Right ventricle myocardium superior (tissue), 1 donor: ENCODE measurements around the gene CUL4A. TPM values are rescaled to one million over a fixed set of nuclear protein-coding genes. Genes with fewer than 3 reads are reported as not detected.

Experiments used
- ATAC-seq: fragments of 200-7000 bp; cut with Tn5 transposase; one replicate; pipeline ENCODE4 v1.9.1; 2020; ENCODE audit warnings: mild to moderate bottlenecking; ENCODE audit not compliant: poor library complexity
- DNase-seq: peaks from one replicate; pipeline ENCODE4 v3.0.0-alpha.2; 2020
- intact Hi-C: fragments of 100-400 bp; cut with DNase I; formaldehyde crosslinking; loops from one replicate; pipeline ENCODE4 v1.11.2; 2022
- total RNA-seq: library from RNA; stranded (reverse); fragmentation: NEBNext Ultra II Directional; extraction: Animal tissue kit (Norgen Biotek cat#: 25700); gene quantifications from one replicate; pipeline ENCODE4 v1.2.1, GENCODE V29; 2021
- donor health status: DM: no; HTN: yes; CAD: no; lungs with severe emphysema.

CUL4A gene
- total RNA-seq, 1 donor from 2014 or later, result 141 TPM

GRCh38 chr13:113203507-113204377, 5.7 kb upstream of the CUL4A start:
- ATAC-seq, result peak; percentile 74
- intact Hi-C loops, result no loop called here
- peak; percentile 71 for DNase-seq

DNA sequence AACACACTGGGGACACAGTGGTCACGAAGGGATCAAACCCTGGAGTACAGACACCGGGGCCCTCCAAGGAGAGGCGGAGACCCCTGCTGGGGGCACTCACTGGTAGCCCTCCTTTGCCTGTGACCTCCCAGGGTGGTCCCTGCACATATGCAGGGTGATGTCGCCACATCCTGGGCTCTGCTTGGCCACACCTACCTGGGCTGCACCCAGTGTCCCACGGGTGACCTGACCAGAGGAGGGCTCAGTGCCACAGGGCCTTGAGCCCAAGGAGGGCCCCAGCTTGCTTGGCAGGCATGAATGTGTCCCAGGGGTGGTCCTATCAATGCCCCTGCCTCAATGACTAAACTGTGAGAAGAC, 5.1 kb upstream of the CUL4A start:
- intact Hi-C loops, result no loop called here
- DNase-seq, result no peak
- ATAC-seq, result peak; percentile 9

DNA sequence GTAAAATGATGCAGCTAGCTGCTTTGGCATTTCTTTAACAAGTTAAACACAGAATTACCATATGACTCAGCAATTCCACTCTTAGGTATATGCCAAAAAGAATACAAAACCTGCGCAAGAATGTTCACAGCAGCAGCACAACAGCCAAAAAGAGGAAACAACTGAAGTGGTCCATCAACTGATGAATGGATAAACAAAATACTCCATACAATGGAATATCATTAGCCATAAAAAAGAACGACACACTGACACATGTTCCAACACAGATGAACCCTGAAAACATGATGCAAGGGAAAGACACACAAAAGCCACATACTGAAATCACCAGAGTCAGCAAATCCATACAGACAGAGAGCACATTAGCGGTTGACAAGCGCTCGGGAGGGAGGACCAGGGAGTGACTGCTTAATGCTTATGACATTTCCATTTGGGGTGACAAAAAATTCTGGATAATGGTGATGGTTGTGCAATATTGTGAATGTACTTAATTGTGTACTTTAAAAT, 3.9 kb upstream of the CUL4A start:
- intact Hi-C loops, result no loop called here
- DNase-seq (no peak), ATAC-seq (no peak)

- intact Hi-C loops, result no loop called here
- no peak for DNase-seq
- ATAC-seq, result no peak
Observed at GRCh38 chr13:113207460-113207859, 2.0 kb upstream of the CUL4A start.

GRCh38 chr13:113207890-113208420, 1.5 kb upstream of the CUL4A start:
- peak; percentile 12 for ATAC-seq
- DNase-seq, result peak; percentile 57
- intact Hi-C loops, result no loop called here

DNA sequence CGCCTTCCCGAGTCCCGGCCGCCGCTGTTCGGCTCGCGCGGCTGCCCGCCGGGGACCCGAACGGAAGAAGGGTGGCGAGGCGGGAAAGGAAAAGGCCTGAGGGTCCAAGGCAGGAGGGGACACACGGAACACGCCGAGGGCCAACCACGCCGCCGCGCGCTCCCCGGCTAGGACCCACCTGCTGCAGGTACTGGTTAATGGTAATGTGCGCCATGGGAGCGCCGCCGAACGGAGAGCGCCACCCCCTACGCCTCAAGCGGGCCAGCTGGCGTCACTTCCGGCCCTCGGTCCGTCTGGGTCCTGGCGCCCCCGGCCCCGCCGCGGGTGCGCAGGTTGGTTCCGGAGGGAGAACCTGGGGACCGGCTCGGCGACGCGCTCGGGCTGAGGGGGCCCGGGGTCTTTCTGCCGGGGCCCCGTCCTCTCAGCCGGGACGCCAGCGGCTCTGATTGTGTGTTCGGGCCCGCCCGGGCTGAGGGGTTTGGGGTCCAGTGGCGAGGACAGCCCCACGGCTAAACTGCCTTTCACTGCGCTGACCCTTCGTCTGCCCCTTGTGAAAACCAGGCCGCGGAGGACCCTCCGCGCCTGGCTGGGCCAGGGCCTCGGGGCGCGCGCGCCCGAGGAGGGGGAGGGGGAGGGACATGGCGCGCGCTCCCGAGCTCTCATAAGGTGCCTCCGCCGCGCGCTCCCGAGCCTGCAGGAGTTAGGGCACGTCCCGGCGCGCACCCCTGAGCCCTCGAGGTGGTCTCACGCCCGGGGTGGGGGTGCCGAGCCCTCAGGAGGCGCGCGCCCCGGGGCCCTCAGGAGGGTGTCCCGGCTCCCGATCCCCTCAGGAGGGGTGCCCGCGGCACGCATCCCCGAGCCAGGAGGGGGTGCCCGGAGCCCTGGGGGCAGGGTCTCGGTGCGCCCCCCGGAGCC, 735 bp upstream of the CUL4A start, which contains the start of gene PCID2:
TSS of gene PCID2 (minus strand) at position 249 of the 915 bp plus-strand sequence. CDS start at position 214, 35 bp downstream.
- DNase-seq (peak; percentile 93), ATAC-seq (peak; percentile 89)
- intact Hi-C loops, result no loop called here

DNA sequence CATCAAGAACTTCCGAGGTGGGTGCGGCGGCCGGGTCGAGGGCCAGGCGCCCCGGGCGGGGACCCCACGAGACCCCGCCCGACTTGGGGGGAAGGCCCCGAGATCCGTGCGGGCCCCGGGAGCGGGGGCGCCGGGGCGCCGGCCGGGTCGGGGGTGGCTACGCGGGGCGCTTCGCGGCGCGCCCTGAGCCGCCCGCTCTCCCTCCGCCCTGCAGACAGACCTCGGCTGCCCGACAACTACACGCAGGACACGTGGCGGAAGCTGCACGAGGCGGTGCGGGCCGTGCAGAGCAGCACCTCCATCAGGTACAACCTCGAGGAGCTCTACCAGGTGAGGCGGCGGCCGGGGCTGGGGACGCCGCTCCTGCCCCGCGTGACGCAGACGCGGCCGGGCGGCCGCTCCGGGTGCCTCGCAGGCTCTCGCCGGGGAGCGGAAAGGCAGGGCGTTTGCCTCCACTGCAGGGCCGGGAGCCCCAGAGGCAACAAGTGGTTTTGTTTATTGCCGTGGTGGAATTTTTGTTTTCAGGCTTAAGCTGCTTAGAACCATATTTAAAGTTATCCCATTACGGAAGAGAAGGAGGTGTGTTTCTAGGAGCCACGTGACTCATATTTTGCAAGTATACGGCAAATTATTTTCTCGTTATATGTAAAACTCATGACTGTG, 477 bp downstream of the CUL4A start:
- ATAC-seq (no peak), DNase-seq (peak; percentile 71)
- intact Hi-C loops, result no loop called here

GRCh38 chr13:113210833-113211232, 1.4 kb downstream of the CUL4A start:
- no peak for DNase-seq
- no peak for ATAC-seq
- intact Hi-C loops, result no loop called here

DNA sequence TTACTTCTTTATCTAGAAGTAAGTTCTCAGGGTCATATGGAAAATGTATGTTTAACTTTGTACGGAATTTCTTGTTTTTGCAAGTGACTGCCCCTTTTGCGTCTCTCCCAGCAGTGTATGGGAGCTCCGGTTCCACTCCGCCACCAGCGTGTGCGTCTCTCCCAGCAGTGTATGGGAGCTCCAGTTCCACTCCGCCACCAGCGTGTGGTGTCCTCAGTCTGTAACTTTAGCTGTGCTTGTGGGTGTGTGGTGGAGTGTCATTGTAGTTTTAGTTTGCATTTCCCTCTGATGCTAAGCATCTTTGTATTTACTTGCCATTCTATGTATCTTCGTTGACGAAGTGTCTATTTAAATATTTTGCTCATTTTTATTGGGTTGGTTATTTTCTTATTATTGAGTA, 2.4 kb downstream of the CUL4A start:
- ATAC-seq (no peak), DNase-seq (no peak)
- intact Hi-C loops, result no loop called here

DNA sequence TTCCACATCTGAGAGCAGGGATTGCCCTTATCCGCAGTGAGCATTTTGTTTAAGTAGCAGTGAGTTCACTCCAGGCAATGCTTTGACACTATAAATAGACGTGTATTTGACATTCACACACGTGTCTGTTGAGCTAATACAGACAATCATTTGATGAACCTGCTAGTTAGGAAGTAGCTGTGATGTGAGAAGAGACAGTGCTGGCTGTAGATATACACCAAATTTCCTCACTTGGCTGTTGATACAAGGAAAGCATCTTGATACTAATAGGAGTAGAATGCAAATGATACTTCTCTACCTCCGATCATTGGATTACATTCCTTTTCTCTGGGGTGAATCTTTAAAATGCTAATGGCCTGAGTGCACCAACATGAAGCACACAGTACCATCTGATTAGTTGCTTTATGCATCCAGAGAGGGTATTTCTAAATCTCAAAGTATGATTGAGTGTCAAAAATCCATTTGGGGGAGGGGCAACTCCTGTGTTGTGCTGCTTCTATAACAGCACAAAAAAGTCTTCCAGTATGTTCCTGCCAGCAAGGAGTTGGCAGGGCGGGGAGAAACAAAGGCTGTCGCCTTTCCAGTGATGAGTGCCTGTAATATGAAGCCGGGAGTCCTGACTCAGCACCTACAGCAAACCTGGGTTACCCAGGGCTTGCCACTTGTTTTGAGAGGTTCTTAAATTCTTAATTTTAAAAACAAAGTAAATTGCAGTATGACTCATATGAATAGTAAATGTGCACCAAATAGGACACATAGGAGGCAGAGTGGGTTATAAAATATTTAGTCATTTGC, 7.0 kb downstream of the CUL4A start:
- intact Hi-C loops, result no loop called here
- DNase-seq (no peak), ATAC-seq (peak; percentile 83)

- ATAC-seq (no peak), DNase-seq (no peak)
- intact Hi-C loops, result no loop called here
Observed at GRCh38 chr13:113218586-113218985, 9.2 kb downstream of the CUL4A start.

- no peak for ATAC-seq
Observed at GRCh38 chr13:113219256-113219940, 10.0 kb downstream of the CUL4A start.

GRCh38 chr13:113220141-113220598, 10.8 kb downstream of the CUL4A start:
- ATAC-seq (peak; percentile 25), DNase-seq (no peak)
- intact Hi-C loops, result loop anchor here (5.0 kb wide), 1 partner anchor 188 kb away; no protein-coding TSS in a partner anchor

More at GRCh38 chr13:113219256-113219940, 10.0 kb downstream of the CUL4A start:
- DNase-seq, result no peak
- intact Hi-C loops, result no loop called here

GRCh38 chr13:113220877-113221276, 11.5 kb downstream of the CUL4A start:
- peak; percentile 53 for ATAC-seq
- no peak for DNase-seq
- intact Hi-C loops, result loop anchor here (5.0 kb wide), 1 partner anchor 189 kb away; no protein-coding TSS in a partner anchor

GRCh38 chr13:113223070-113223469, 13.7 kb downstream of the CUL4A start:
- intact Hi-C loops, result loop anchor here (5.0 kb wide), 1 partner anchor 191 kb away; no protein-coding TSS in a partner anchor
- no peak for ATAC-seq
- DNase-seq, result no peak

- DNase-seq (peak; percentile 65), ATAC-seq (peak; percentile 45)
- intact Hi-C loops, result loop anchor here (5.0 kb wide), 1 partner anchor 192 kb away; no protein-coding TSS in a partner anchor
Observed at GRCh38 chr13:113224486-113224885, 15.1 kb downstream of the CUL4A start.

DNA sequence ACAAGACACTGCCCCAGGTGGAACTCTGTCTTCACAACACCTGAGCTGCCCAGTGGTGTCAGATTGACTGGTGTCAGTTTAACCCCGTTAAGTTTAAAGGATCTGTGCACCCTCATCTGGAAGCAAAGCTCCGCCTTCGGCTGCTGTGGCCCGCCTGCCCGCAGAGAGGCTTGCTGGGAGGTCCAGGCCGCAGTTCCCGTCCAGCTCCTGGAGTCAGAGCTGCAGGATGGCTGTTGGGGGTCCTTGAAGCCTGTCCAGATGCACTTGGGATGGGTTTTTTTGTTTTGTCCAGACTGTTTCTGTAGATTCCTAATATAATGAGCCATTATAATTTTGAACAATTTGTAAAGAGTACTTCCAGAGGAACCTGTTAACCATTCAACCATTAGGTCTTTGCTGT, 16.1 kb downstream of the CUL4A start:
- no peak for DNase-seq
- intact Hi-C loops, result no loop called here
- ATAC-seq, result no peak
